ENCODE measurements around the gene SEC31A.
"Not testable (repeated sequence)": the region's sequence is repeated elsewhere in the genome, so short reads cannot be mapped to it uniquely, and the experiment has no call there.

Gene SEC31A

DNA sequence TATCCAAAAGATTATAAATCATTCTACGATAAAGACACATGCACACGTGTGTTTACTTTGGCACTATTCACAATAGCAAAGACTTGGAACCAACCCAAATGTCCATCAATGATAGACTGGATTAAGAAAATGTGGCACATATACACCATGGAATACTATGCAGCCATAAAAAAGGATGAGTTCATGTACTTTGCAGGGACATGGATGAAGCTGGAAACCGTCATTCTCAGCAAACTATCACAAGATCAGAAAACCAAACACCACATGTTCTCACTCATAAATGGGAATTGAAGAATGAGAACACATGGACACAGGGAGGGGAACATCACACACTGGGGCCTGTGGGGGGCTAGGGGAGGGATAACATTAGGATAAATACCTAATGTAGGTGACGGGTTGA lies 57.9 kb downstream of the SEC31A start:
- not testable (repeated sequence) for DNase-seq (ENCODE audit: low spot score)

DNA sequence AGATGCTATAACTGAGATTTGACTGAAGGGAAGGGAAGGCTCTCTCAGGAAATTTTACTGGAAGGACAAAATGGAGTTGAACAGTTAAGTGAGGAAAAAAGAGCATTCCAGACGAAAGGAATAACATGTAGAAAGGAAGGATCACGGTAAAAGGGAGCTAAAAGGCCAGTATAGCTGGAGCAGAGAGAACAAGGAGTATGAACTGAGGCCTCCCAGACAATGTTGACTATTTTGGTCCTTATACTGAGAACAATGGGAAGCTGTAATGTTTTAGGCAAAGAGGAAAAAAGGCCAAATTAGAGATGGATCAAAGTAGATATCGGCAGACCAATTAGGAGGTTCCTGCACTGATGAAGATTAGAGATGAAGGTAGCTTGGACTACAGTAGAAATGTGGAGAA lies 65.5 kb downstream of the SEC31A start:
- DNase-seq (ENCODE audit: low spot score), result peak; percentile 16

DNA sequence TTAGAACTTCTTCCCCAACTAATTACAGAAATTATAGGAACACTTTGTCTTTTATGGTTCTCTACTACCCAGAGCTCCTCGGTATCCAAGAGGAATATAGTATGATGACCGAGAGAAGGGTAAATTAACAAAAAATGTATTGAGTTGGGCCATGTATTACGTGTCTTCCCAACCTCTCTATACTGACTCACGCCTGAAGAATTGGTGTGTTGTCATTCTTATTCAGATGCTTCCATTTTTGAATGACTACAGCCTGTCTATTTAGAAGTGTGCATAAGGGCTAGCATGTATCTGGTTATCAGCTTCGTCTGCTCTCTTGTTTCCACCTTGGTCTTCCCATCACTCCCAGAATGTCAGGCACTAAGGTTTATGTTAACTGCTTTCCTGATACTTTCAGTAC lies 67.9 kb downstream of the SEC31A start:
- DNase-seq (ENCODE audit: low spot score), result no peak

DNA sequence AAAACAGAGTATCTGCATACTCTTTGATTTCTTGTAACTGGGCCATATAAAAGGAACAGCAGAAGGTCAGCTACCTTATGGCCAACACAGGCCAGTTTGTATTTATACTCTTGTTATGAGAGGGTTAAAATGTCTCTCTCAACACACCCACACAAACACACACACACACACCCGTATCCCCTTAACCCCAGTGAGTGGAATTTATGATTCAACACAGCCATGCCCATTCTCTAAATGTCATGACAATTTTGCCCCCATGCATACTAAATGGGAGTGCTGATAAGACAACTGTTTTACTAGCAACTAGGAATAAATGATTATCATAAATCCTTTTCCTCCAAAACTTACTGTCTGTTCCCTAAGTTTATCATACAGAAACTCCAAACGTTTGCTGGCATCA lies 70.3 kb downstream of the SEC31A start:
- DNase-seq (ENCODE audit: low spot score), result no peak

DNA sequence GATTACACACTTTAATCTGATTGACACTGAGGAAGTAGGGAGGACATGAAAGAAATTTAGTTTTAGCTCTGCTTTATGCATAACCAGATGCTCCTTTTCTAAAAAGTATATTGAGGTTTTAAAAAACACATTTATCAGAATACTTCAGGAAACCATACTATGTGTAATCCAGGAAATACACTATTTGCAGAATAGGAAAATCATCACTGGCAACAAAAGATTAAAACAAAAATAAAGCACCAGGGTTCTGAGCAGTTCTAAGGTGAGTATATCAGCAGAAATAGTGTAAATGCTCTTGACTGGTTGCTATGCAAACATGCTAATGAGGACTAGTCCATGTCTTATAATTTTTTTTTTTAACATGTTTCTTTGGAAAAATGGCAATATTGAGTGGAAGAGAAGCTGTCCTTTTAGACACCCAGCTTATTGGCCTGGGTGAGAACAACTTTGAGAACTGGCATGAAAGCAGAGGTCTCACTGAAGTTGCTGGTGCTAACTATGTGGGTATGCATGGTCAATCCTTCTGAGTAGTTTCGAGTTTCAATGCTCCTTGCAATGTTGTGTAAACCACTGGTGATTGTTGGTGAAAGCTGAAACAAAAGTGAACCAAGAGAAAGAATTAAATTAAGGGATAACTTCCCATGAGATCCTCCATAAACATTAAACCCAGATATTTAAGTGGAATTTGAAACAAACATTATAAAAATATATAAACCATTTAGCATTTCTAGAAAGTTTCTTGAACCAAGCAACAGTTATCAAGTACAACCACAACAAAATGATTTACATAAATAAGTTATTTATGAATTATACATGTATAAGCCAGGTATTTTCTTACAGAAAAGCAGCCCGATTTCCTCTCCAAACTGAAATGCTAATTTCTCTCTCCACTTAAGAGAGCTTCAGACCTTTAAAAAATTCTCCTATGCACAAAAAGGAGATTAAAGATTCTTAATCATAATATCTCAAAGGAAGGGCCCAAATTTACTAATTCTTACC lies 72.0 kb downstream of the SEC31A start:
- DNase-seq (ENCODE audit: low spot score), result no peak

DNA sequence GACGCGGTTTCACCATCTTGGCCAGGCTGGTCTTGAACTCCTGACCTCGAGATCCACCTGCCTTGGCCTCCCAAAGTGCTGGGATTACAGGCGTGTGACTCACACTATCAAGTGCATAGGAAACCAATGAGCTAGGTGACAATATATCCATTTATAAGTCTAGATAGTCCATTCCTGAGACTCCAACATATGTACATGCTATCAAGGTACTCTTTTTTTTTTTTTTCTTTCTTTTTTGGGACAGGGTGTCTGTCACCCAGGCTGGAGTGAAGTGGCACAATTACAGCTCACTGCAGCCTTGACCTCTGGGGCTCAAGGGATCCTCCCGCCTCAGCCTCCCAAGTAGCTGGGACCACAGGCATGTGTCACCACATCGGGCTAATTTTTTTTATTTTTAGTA lies 74.1 kb downstream of the SEC31A start:
- DNase-seq (ENCODE audit: low spot score), result not testable (repeated sequence)

DNA sequence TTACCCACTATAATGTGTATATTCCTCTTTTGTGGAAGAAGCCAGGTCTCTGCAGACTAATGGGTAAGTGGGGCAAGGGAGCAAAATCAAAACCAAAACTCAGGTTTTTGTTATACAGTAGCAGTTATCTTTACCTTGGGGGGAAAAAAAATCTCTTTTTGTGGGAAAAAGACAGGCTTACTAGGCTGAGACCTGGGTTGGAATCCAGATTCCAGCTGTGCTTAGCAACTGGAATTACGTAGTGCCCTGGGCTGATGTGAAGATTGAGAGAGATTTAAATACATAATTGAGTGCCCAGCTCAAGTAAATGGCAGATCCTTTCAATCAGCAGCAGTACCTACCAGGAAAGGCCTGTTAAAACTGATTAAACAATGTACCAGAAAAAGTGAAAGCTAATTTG lies 76.9 kb downstream of the SEC31A start:
- no peak for DNase-seq (ENCODE audit: low spot score)

DNA sequence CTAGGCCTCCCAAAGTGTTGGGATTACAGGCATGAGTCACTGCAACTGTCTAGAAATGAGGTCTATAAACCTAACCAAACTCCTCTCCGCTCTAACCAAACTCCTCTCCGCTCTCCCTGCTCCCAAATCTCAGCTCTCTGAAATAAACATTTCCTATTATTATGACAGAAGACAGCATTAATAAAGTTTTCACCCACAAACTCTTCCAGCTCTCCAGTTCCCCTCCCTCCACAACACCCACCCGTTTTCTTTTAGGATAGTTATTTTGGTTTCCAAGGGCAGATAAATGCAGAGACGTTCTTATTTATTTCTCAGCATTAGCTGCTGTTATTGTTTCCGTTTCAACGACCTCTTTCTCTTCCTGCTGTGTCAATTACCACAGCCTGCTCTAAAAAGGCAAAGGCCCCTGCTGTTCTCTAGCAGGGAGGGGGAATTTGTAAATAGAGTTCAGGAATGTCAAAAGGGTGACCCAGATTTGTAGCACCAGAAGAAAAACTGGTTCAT lies 79.1 kb downstream of the SEC31A start:
- peak; percentile 26 for DNase-seq (ENCODE audit: low spot score)

DNA sequence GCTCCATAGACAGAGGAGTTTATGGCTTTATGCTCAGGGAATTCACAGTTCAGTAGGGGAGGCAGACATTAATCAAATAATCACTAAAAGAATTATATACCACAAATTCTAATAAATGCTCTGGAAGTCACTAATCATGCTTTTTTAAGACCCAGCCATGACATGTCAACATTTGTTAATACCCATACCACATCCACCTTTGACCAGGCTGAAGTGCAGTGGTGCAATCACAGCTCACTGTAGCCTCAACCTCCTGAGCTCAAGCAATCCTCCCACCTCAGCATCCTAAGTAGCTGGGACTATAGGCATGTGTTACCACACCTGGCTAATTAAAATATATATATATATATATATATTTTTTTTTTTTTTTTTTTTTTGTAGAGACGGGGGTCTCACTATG lies 79.6 kb downstream of the SEC31A start:
- DNase-seq (ENCODE audit: low spot score), result no peak

DNA sequence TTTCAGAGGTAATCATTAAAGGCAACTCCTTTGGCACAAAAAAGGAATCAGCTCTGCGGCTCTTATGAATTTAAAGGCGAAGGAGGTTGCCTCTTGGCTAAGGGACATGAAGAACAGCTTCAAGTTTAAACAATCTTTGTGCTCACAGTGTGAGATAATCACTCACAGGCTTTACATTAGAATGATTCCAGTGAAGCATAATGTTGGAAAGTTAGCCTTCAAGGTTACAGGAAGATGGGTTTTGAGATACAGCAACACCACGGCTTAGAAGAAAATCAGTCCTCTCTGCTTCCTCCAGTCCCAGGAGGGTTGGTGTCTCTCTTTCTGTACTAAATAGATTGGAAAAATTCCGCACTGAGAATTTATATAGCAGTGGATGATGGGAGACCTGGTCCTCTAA lies 80.8 kb downstream of the SEC31A start:
- no peak for DNase-seq (ENCODE audit: low spot score)

DNA sequence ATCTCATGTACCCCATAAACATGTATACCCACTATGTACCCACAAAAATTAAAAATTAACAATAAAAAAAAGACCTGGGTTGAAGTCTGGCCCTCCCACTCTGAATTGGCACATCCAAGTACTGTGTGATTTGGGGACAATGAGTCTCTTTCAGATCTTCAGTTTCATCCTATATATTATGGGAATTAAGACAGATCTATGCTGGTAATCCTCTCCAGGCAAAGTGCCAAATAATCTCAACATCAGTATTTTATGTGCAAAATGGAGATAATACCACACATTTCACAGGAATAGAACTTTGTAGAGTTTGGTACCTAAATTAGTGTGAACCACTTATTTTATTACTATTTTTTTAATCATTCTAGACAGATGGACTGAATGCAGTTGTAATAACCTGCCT lies 81.3 kb downstream of the SEC31A start:
- DNase-seq (ENCODE audit: low spot score), result no peak

DNA sequence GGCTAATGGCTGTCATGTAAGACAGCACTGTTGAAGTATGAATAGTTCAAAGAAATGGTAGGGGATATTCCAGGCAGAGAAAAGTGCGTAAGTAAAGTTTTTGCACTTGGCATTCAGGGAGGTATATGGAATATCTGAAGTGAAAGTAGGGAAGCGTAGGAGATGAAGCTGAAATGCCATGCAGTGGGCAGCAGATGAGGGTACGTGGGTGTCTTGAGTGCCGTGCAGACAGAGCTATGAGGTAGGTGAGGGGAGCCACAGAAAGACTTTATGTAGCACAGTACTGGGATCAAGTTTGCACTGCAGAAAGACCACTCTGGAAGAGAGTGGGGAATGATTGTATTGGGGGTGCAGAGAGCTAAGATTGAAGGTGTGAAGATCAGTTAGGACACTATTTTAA lies 87.2 kb downstream of the SEC31A start:
- no peak for DNase-seq (ENCODE audit: low spot score)

DNA sequence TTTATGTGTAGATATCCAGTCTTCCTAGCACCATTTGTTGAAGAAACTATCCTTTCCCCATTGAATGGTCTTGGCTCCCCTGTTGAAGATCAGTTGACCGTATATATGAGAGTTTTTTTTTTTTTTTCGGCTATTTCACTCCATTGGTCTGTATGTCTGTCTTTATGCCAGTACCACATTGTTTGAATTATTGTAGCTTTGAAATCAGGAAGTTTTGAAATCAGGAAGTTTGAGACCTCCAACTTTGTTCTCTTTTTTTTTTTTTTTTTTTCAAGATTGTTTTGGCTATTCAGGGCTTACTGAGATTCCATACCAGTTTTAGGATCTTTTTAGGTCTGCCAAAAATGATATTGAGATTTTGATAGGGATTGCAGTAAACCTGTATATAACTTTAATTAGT lies 88.0 kb downstream of the SEC31A start:
- DNase-seq (ENCODE audit: low spot score), result no peak

DNA sequence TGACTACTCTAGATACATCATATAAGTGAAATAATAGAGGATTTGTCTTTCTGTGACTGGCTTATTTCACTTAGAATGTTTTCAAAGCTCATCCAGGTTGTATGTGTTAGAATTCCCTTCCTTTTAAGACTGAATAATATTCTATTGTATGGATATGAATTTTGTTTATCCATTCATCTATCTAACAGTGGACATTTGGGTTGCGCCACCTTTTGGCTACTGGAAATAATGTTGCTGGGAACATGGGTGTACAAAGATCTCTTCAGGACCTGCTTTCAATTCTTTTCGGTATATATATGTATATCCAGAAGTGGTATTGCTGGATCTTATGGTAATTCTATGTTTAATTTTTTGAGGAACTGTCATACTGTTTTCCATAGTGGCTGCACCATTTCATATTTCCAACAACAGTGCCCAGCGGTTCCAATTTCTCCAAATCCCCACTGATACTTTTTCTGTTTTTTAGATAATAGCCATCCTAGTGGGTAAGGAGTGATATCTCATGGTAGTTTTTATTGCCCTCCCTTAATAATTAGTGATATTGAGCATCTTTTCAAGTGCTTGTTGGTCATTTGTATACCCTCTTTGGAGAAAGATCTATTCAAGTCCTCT lies 88.9 kb downstream of the SEC31A start:
- DNase-seq (ENCODE audit: low spot score), result no peak

DNA sequence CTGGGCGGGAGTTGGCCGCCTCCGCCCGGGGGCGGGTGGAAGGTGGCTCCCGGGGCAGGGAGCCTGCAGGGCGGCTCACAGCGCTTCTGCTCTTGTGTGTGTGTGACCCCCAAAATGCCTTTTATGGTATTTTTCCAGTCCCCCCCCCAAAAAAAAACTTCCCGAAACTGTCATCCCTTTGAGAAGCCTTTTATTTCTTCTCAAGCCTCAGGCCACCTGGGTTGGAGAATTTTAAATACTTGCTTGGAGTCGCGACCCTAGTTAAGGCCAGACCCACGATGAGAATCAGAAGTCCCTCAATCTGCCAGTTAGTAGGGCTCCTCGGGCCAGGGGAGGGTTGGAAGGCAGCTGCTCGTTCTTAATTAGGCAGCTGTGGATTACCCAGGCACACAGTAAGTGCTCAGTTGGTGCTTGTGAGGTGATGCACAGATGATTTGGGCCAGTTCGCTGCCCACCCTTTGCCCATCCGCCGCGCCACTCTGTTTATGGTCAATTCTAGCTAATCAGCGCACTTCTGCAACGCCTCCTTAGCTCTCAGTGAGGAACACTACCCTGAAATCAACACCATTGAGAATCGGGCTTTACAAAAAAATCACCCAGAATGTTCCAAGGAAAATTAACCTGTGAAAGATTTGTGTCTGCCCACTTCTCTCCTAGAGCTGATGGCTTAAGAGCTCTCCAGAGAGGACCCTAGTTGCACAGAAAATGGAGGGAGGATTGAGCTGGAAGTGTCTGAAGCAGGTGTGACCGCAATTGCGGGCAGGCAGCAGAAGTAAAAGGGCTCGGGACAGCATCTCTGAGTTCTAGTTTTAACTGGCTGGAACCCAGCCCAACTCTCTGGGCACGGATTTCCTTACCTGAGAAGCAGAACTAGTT lies 91.7 kb downstream of the SEC31A start:
- DNase-seq (ENCODE audit: low spot score), result no peak

DNA sequence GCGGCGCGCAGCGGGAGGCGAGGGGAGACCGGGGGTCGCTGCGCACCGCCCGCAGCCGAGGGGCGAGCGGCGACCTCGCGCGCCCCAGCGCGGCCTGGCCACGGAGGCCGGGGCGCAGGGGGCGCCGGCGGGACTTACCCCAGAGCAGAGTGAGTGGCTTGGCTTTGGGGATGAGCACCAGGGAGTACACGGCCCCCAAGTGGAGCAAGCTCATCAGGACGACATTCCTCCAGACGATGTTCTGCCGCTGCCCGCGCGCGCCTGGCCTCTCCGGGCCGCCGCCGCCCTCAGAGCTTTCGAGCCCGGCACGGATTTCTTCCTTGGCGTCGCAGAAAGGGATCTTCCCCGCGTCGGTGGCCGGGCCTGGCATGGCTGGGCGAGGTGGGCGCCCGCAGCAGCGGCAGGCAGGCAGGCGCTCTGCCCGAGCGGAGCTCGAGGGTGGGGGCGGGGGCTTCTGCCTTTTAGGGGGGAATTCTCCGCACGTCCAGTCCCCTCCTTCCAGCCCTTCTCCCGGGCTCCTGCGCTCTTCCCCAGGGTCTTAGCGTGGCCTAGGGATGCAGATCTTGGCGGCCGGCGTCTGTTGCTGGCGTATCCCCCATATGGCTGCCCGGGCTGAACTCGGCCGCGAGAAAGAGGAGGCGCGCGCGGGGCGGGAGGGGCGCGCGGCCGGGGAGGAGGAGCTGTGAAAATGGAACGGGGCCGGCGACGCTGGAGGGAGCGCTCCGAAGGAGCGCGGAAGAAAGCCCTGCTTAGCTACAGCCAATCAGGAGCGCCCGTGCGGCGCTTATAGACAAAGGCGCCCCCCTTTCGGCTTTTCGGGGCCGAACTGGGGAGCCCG lies 92.6 kb downstream of the SEC31A start, which contains the start of gene SCD5:
Gene SCD5, minus strand, starts transcription at position 629 of the 838 bp plus-strand sequence. Its CDS starts 259 bp downstream, at position 370.
- peak; percentile 94 for DNase-seq (ENCODE audit: low spot score)

DNA sequence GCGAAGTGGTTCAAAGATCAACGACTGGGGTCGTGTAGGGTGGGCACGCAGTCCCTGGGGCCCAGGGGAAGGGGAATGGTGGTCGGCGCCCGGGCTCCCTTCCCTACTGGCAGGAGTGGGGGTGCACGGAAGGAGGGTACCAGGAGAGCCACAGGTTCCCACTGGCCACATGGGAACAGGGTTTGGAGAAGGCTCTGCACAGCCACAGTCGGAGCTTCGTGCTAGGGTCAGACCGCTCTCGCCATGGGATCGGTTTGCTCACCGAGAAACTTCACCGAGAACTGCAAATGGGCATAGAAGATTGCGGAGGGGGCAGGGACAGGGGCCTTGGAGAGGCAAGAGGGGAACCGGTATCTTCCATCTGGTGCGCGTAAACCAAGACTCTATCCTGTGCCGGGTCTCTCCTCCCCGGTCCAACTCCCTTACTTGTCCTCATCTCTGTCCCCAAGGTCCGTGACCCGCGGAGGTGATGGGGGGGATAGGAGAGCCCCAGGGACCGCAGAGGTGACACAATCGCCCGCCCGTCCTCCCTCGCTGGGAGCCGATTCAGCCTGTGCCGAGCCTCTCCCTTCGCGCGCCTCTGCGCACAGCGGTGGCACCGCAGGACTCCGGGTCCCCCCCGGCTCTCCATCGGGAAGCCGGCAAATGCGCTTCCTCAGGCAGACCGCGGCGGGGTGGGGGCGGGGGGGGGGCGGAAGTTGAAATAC lies 93.4 kb downstream of the SEC31A start:
- no peak for DNase-seq (ENCODE audit: low spot score)

DNA sequence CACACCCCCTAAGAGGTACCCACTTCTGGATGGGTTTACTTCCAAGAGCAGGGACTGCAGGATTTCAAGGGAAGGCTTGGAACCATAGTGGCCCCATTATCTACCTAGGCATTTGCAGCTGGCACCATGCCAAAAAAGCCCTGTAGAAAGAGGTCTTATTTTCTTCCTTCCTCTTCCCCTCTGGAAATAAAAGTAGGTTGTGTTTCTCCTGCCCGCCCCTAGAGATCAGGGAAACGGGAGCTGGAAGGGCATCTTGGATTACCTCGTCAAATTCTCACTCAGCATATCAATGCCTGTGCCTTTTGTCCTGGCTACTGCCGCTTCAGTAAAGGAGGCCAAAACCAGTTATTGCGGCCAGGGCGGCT lies 93.9 kb downstream of the SEC31A start:
- DNase-seq (ENCODE audit: low spot score), result peak; percentile 68

DNA sequence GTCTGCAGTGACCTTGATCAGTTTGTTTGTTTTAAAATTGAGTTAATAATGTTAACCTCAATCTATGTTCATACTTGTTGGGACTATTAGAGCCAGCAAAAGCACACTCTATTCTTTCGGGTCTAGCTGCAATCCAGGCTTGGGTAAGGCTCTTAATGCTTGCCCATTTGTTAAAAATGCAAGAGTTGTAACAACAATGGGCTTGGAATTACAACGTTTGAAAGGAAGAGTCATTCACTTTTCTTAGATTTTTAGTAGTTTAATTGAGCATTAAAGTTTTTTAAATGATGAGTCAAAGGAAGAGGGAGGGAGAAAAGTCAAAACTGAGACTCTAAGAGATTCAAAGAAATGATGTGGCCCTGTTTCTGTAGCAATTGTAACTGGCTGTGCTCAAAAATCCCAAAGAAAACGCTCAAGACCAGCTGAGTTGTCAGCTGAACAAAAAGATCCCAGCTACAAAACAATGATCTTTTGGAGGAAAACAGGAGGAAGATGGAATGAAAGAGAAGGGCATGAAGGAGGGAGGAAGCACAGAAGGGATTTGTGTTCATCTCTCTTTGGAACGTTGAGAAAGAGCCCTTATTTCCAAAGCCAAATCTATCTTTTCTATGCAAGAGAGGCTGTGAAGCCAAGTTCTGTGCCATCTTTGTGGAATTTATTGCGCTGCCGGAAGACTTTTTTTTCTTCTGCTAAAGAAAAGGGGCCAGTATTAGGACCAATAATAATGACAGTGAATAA lies 97.9 kb downstream of the SEC31A start:
- peak; percentile 88 for DNase-seq (ENCODE audit: low spot score)

DNA sequence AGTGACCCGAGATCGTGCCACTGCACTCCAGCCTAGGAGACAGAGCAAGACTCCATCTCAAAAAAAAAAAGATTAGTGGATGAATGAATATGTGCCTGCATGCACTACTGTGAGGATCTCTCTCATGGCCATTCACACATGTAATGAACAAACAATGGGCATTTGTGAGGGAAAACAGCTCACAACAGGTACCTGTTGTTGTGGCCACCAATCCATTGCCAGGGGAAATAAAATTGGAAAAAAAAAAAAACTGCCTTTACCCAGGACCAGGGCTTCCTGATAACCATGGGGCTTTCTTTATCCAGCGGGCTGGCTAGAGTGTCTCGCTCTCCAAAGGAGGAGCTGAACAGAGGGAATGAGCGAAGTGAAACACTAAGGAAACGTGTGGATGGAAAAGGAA lies 99.8 kb downstream of the SEC31A start:
- no peak for DNase-seq (ENCODE audit: low spot score)
